ENCODE data around the gene CHD2. TPM values are rescaled to one million over a fixed set of nuclear protein-coding genes. Genes with fewer than 3 reads are reported as not detected.

CHD2 gene
- polyA plus RNA-seq, 4 donors, result 29.2 to 75.5 (median 32.2) TPM

GRCh38 chr15:92877000-92877399, 23.1 kb upstream of the CHD2 start:
- Histone ChIP-seq H3K9me3 (ENCODE audit: control insufficient read depth in 2 of 2, insufficient read depth in 1 of 2, low read depth in 1 of 2, low read length in 1 of 2) (no peaks in the 10 kb centered on the region), H3K4me3 (ENCODE audit: low read depth in 1 of 3, low read length in 3 of 3) (no peak overlapping the region), H3K27ac (ENCODE audit: low read depth in 1 of 3, low read length in 2 of 3) (no peak overlapping the region), H3K27me3 (ENCODE audit: control insufficient read depth in 3 of 3, insufficient read depth in 3 of 3, low read length in 3 of 3) (no peaks in the 10 kb centered on the region), H3K4me1 (ENCODE audit: control insufficient read depth in 3 of 3, insufficient read depth in 2 of 3, low read depth in 1 of 3, low read length in 2 of 3) (peaks cover 3 to 30% (median 6%) of the 10 kb centered on the region in 3 donors), H3K36me3 (ENCODE audit: control insufficient read depth in 3 of 3, insufficient read depth in 2 of 3, low read depth in 1 of 3, low read length in 3 of 3) (no peaks in the 10 kb centered on the region)
- FAIRE-seq, result no peak
- WGBS, 3 donors, result 88 to 90% (median 90%) methylated on average over 5 of the region's 5 CpGs
- peak in 1 of 2 donors; percentile 13 for DNase-seq

DNA sequence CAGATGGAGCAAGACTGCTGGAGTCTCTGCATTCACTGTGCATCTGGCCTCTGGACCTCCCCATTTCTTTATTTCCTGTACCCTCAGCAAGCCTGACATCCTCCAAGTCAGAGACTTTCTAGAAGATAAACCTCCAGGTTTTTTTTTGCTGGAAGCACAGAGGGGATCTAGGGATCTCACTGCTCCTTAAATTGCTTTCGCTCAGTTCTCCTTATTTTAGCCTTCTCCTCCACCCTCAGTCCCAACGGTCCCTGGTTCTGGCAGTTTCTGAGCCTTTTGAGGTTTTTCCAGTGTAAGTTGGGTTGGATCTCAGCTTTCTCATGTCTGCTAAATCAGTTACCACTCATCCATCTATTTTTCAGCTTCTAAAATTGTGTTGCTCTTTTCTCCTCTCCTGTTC, 22.7 kb upstream of the CHD2 start:
- Histone ChIP-seq H3K27ac (ENCODE audit: low read depth in 1 of 3, low read length in 2 of 3) (no peak overlapping the region), H3K4me1 (ENCODE audit: control insufficient read depth in 3 of 3, insufficient read depth in 2 of 3, low read depth in 1 of 3, low read length in 2 of 3) (peaks cover 3 to 33% (median 6%) of the 10 kb centered on the region in 3 donors), H3K27me3 (ENCODE audit: control insufficient read depth in 3 of 3, insufficient read depth in 3 of 3, low read length in 3 of 3) (no peaks in the 10 kb centered on the region), H3K36me3 (ENCODE audit: control insufficient read depth in 3 of 3, insufficient read depth in 2 of 3, low read depth in 1 of 3, low read length in 3 of 3) (no peaks in the 10 kb centered on the region), H3K4me3 (ENCODE audit: low read depth in 1 of 3, low read length in 3 of 3) (no peak overlapping the region), H3K9me3 (ENCODE audit: control insufficient read depth in 2 of 2, insufficient read depth in 1 of 2, low read depth in 1 of 2, low read length in 1 of 2) (no peaks in the 10 kb centered on the region)
- DNase-seq, result no peak
- no peak for FAIRE-seq
- WGBS, 3 donors, result 80 to 97% (median 93%) methylated on average over 2 of the region's 2 CpGs

- FAIRE-seq, result no peak
- WGBS, 3 donors, result 13 to 58% (median 33%) methylated on average over 5 of the region's 5 CpGs
- H3K36me3 ChIP-seq (ENCODE audit: control insufficient read depth in 3 of 3, insufficient read depth in 2 of 3, low read depth in 1 of 3, low read length in 3 of 3), result no peaks in the 10 kb centered on the region
- H3K4me1 ChIP-seq (ENCODE audit: control insufficient read depth in 3 of 3, insufficient read depth in 2 of 3, low read depth in 1 of 3, low read length in 2 of 3), result peaks cover 3 to 33% (median 6%) of the 10 kb centered on the region in 3 donors
- peak; percentile 43 to 74 for DNase-seq
- peak overlapping the region in 1 of 3 donors; percentile 58 for H3K27ac ChIP-seq (ENCODE audit: low read depth in 1 of 3, low read length in 2 of 3)
- no peaks in the 10 kb centered on the region for H3K9me3 ChIP-seq (ENCODE audit: control insufficient read depth in 2 of 2, insufficient read depth in 1 of 2, low read depth in 1 of 2, low read length in 1 of 2)
- H3K27me3 ChIP-seq (ENCODE audit: control insufficient read depth in 3 of 3, insufficient read depth in 3 of 3, low read length in 3 of 3), result no peaks in the 10 kb centered on the region
- no peak overlapping the region for H3K4me3 ChIP-seq (ENCODE audit: low read depth in 1 of 3, low read length in 3 of 3)
Observed at GRCh38 chr15:92878593-92879053, 21.5 kb upstream of the CHD2 start.

- Histone ChIP-seq H3K27ac (ENCODE audit: low read depth in 1 of 3, low read length in 2 of 3) (peak overlapping the region in 2 of 3 donors; percentile 85 to 97), H3K4me1 (ENCODE audit: control insufficient read depth in 3 of 3, insufficient read depth in 2 of 3, low read depth in 1 of 3, low read length in 2 of 3) (peaks cover 3 to 33% (median 6%) of the 10 kb centered on the region in 3 donors), H3K27me3 (ENCODE audit: control insufficient read depth in 3 of 3, insufficient read depth in 3 of 3, low read length in 3 of 3) (no peaks in the 10 kb centered on the region), H3K4me3 (ENCODE audit: low read depth in 1 of 3, low read length in 3 of 3) (no peak overlapping the region), H3K36me3 (ENCODE audit: control insufficient read depth in 3 of 3, insufficient read depth in 2 of 3, low read depth in 1 of 3, low read length in 3 of 3) (no peaks in the 10 kb centered on the region), H3K9me3 (ENCODE audit: control insufficient read depth in 2 of 2, insufficient read depth in 1 of 2, low read depth in 1 of 2, low read length in 1 of 2) (no peaks in the 10 kb centered on the region)
- WGBS, 3 donors, result 92 to 95% (median 93%) methylated on average over 7 of the region's 7 CpGs
- DNase-seq, result peak in 1 of 2 donors; percentile 6
- FAIRE-seq, result no peak
Observed at GRCh38 chr15:92879949-92880725, 20.0 kb upstream of the CHD2 start.

- 20 to 34% (median 33%) methylated on average over 2 of the region's 2 CpGs for WGBS, 3 donors
- FAIRE-seq (no peak), DNase-seq (no peak)
- Histone ChIP-seq H3K27me3 (ENCODE audit: control insufficient read depth in 3 of 3, insufficient read depth in 3 of 3, low read length in 3 of 3) (no peaks in the 10 kb centered on the region), H3K4me3 (ENCODE audit: low read depth in 1 of 3, low read length in 3 of 3) (no peak overlapping the region), H3K4me1 (ENCODE audit: control insufficient read depth in 3 of 3, insufficient read depth in 2 of 3, low read depth in 1 of 3, low read length in 2 of 3) (peaks cover 3 to 33% (median 6%) of the 10 kb centered on the region in 3 donors), H3K9me3 (ENCODE audit: control insufficient read depth in 2 of 2, insufficient read depth in 1 of 2, low read depth in 1 of 2, low read length in 1 of 2) (no peaks in the 10 kb centered on the region), H3K27ac (ENCODE audit: low read depth in 1 of 3, low read length in 2 of 3) (peak overlapping the region; percentile 35 to 97 (median 85)), H3K36me3 (ENCODE audit: control insufficient read depth in 3 of 3, insufficient read depth in 2 of 3, low read depth in 1 of 3, low read length in 3 of 3) (no peaks in the 10 kb centered on the region)
Observed at GRCh38 chr15:92880796-92881195, 19.3 kb upstream of the CHD2 start.

DNA sequence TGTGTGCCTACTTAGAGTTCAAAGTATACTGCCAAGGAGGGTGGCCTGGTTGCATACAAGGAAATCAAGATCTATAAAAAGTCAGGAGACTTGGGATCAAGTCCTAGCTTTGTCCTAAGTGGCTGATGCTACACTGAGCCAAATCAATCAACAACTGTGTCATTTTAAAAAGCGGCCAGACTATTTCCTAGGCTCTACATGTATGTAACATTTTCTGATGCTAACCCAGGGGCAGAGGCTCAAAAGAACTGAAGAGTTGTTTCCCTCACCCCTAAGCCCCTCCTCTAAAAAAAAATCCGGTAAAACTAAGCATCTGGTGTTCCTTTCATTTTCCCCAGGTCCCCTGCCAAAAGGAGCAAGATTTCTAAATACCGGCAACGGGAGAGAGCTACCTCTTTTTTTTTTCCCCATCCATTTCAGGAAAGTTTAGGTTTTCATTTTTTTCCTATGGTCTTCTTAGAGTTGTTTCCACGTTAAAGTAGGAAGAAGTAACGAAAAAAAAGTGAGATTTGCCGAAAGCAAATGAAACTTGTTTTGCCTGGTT, 18.8 kb upstream of the CHD2 start:
- Histone ChIP-seq H3K9me3 (ENCODE audit: control insufficient read depth in 2 of 2, insufficient read depth in 1 of 2, low read depth in 1 of 2, low read length in 1 of 2) (no peaks in the 10 kb centered on the region), H3K27ac (ENCODE audit: low read depth in 1 of 3, low read length in 2 of 3) (peak overlapping the region; percentile 71 to 97 (median 85)), H3K27me3 (ENCODE audit: control insufficient read depth in 3 of 3, insufficient read depth in 3 of 3, low read length in 3 of 3) (no peaks in the 10 kb centered on the region), H3K36me3 (ENCODE audit: control insufficient read depth in 3 of 3, insufficient read depth in 2 of 3, low read depth in 1 of 3, low read length in 3 of 3) (no peaks in the 10 kb centered on the region), H3K4me3 (ENCODE audit: low read depth in 1 of 3, low read length in 3 of 3) (peak overlapping the region in 1 of 3 donors; percentile 55), H3K4me1 (ENCODE audit: control insufficient read depth in 3 of 3, insufficient read depth in 2 of 3, low read depth in 1 of 3, low read length in 2 of 3) (peaks cover 3 to 33% (median 6%) of the 10 kb centered on the region in 3 donors)
- 7 to 18% (median 16%) methylated on average over 7 of the region's 7 CpGs for WGBS, 3 donors
- FAIRE-seq (no peak), DNase-seq (peak; percentile 61 to 79)

- Histone ChIP-seq H3K9me3 (ENCODE audit: control insufficient read depth in 2 of 2, insufficient read depth in 1 of 2, low read depth in 1 of 2, low read length in 1 of 2) (no peaks in the 10 kb centered on the region), H3K4me1 (ENCODE audit: control insufficient read depth in 3 of 3, insufficient read depth in 2 of 3, low read depth in 1 of 3, low read length in 2 of 3) (peaks cover 3 to 29% (median 6%) of the 10 kb centered on the region in 3 donors), H3K27me3 (ENCODE audit: control insufficient read depth in 3 of 3, insufficient read depth in 3 of 3, low read length in 3 of 3) (no peaks in the 10 kb centered on the region), H3K27ac (ENCODE audit: low read depth in 1 of 3, low read length in 2 of 3) (peak overlapping the region; percentile 71 to 97 (median 85)), H3K36me3 (ENCODE audit: control insufficient read depth in 3 of 3, insufficient read depth in 2 of 3, low read depth in 1 of 3, low read length in 3 of 3) (no peaks in the 10 kb centered on the region), H3K4me3 (ENCODE audit: low read depth in 1 of 3, low read length in 3 of 3) (peak overlapping the region in 2 of 3 donors; percentile 55 to 100)
- DNase-seq (peak; percentile 100), FAIRE-seq (no peak)
- 5 to 8% (median 6%) methylated on average over 39 to 41 of the region's 41 CpGs for whole genome bisulfite sequencing, 3 donors
Observed at GRCh38 chr15:92881802-92882696, 18.1 kb upstream of the CHD2 start.

- H3K27me3 ChIP-seq (ENCODE audit: control insufficient read depth in 3 of 3, insufficient read depth in 3 of 3, low read length in 3 of 3), result no peaks in the 10 kb centered on the region
- peak overlapping the region; percentile 53 to 100 (median 100) for H3K4me3 ChIP-seq (ENCODE audit: low read depth in 1 of 3, low read length in 3 of 3)
- WGBS, 3 donors, result 0 to 1% (median 1%) methylated on average over 30 to 67 of the region's 67 CpGs
- DNase-seq (no peak), FAIRE-seq (no peak)
- no peaks in the 10 kb centered on the region for H3K9me3 ChIP-seq (ENCODE audit: control insufficient read depth in 2 of 2, insufficient read depth in 1 of 2, low read depth in 1 of 2, low read length in 1 of 2)
- peak overlapping the region; percentile 93 to 100 (median 99) for H3K27ac ChIP-seq (ENCODE audit: low read depth in 1 of 3, low read length in 2 of 3)
- H3K36me3 ChIP-seq (ENCODE audit: control insufficient read depth in 3 of 3, insufficient read depth in 2 of 3, low read depth in 1 of 3, low read length in 3 of 3), result peaks cover 0 to 3% (median 0%) of the 10 kb centered on the region in 3 donors
- H3K4me1 ChIP-seq (ENCODE audit: control insufficient read depth in 3 of 3, insufficient read depth in 2 of 3, low read depth in 1 of 3, low read length in 2 of 3), result peaks cover 3 to 29% (median 6%) of the 10 kb centered on the region in 3 donors
Observed at GRCh38 chr15:92882697-92883162, 17.4 kb upstream of the CHD2 start.
